HCT116 (cell line): ENCODE measurements around the gene MORN1. TPM values are rescaled to one million over a fixed set of nuclear protein-coding genes. Genes with fewer than 3 reads are reported as not detected.
A peak's percentile ranks its signal among the peaks of the same experiment; 100 is the strongest.

Source experiments
- ATAC-seq: fragments of 200-7000 bp; cut with Tn5 transposase; 2 replicates; pipeline ENCODE4 v1.9.1; 2020; ENCODE audit warnings: mild to moderate bottlenecking, moderate library complexity
- BruUV-seq: library from RNA; stranded (reverse); fragments of 400-500 nt; replicated peaks from 2 replicates; lab custom pipeline; 2021; lab: Mats Ljungman, UMichigan
- CTCF ChIA-PET: fragments of 300-600 bp; sonication (Branson Sonifier 250); formaldehyde crosslinking; loops from one replicate; lab custom pipeline; 2021; ENCODE audit warnings: antibody characterized with exemption; lab: Charles Lee
- POLR2A ChIA-PET: fragments of 300-600, 350-600 bp; sonication (Branson Sonifier 250); formaldehyde crosslinking; loops from one replicate; lab custom pipeline; 2021; ENCODE audit warnings: antibody characterized with exemption; lab: Charles Lee
- RAD21 ChIA-PET, 2 experiments: fragments of 300-600 bp; sonication (Branson Sonifier 250); formaldehyde crosslinking; loops; one replicate each; lab custom pipeline; 2023; ENCODE audit warnings: low total read pairs in 2 of 2; ENCODE audit not compliant: uncharacterized antibody in 2 of 2, unreplicated experiment in 2 of 2, low non-redundant PET in 1 of 2; lab: Charles Lee
- DNase-seq: peaks from one replicate; pipeline ENCODE4 v3.0.0-alpha.2; 2010; ENCODE audit warnings: low read depth, low spot score
- H2AFZ ChIP-seq: fragments of 200-600 bp; shearing (Covaris generic), sonication (generic); 2 replicates; pipeline ENCODE4 v1.6.1; 2017; ENCODE audit warnings: low read depth, mixed run types, mixed read lengths, antibody characterized with exemption, low read length; ENCODE audit not compliant: poor library complexity, severe bottlenecking
- H3K27ac ChIP-seq: 2 replicates; pipeline ENCODE4 v1.5.1; 2012; ENCODE audit warnings: low read depth, low read length
- H3K27me3 ChIP-seq: fragments of 200-600 bp; sonication (generic); 2 replicates; pipeline ENCODE4 v1.6.1; 2016; ENCODE audit warnings: mixed run types, low read length, mixed read lengths; ENCODE audit not compliant: insufficient read depth
- H3K36me3 ChIP-seq, 2 experiments: fragments of 200-500 bp in 1 of 2; fragments of 200-600 bp in 1 of 2; sonication (Bioruptor generic) in 1 of 2; sonication (generic) in 1 of 2; 2 replicates each; pipeline versions ENCODE4 v1.5.1 to v1.6.1; 2014 to 2016; ENCODE audit warnings: low read length in 2 of 2, inconsistent platforms in 1 of 2, mixed read lengths in 1 of 2, mixed run types in 1 of 2; ENCODE audit not compliant: insufficient read depth in 2 of 2, control insufficient read depth in 1 of 2
- H3K4me1 ChIP-seq, 2 experiments: fragments of 200-600 bp in 1 of 2; sonication (generic) in 1 of 2; 2 replicates each; pipeline versions ENCODE4 v1.5.1 to v1.6.1; 2012 to 2017; ENCODE audit warnings: low read length in 2 of 2, inconsistent platforms in 1 of 2, mild to moderate bottlenecking in 1 of 2, mixed read lengths in 1 of 2, mixed run types in 1 of 2, moderate library complexity in 1 of 2; ENCODE audit not compliant: insufficient read depth in 2 of 2, control insufficient read depth in 1 of 2
- H3K4me2 ChIP-seq: fragments of 200-600 bp; sonication (generic); 2 replicates; pipeline ENCODE4 v1.6.1; 2017; ENCODE audit warnings: mixed run types, low read length, mixed read lengths
- H3K4me3 ChIP-seq, 2 experiments: fragments of 200-600 bp in 1 of 2; sonication (generic) in 1 of 2; replicated peaks in 1 of 2; 2 replicates each; pipeline ENCODE4 v1.5.1; 2011 to 2016; ENCODE audit warnings: low read length in 2 of 2, control low read depth in 1 of 2, low read depth in 1 of 2, mild to moderate bottlenecking in 1 of 2, mixed read lengths in 1 of 2, mixed run types in 1 of 2
- H3K79me2 ChIP-seq: fragments of 200-600 bp; sonication (generic); 2 replicates; pipeline ENCODE4 v1.6.1; 2017; ENCODE audit warnings: mild to moderate bottlenecking, mixed run types, low read length, moderate library complexity, mixed read lengths; ENCODE audit not compliant: insufficient read depth
- H3K9ac ChIP-seq: fragments of 200-600 bp; sonication (generic); 2 replicates; pipeline ENCODE4 v1.6.1; 2016; ENCODE audit warnings: low read length, mixed read lengths
- H3K9me2 ChIP-seq: fragments of 200-600 bp; sonication (generic), shearing (Covaris generic); 2 replicates; pipeline ENCODE4 v1.6.1; 2017; ENCODE audit warnings: mixed run types, mild to moderate bottlenecking, moderate library complexity; ENCODE audit not compliant: insufficient read depth
- H3K9me3 ChIP-seq, 2 experiments: fragments of 200-500 bp in 1 of 2; fragments of 200-600 bp in 1 of 2; sonication (Bioruptor generic) in 1 of 2; sonication (generic) in 1 of 2; 2 replicates each; pipeline ENCODE4 v1.6.1; 2014 to 2017; ENCODE audit warnings: low read length in 2 of 2, mixed read lengths in 2 of 2, inconsistent platforms in 1 of 2, low read depth in 1 of 2, mild to moderate bottlenecking in 1 of 2, mixed run types in 1 of 2, moderate library complexity in 1 of 2; ENCODE audit not compliant: control insufficient read depth in 1 of 2, insufficient read depth in 1 of 2
- H4K20me1 ChIP-seq: fragments of 200-600 bp; sonication (generic), shearing (Covaris generic); 2 replicates; pipeline ENCODE4 v1.6.1; 2017; ENCODE audit warnings: mixed run types, mild to moderate bottlenecking, moderate library complexity; ENCODE audit not compliant: insufficient read depth
- CBX3 ChIP-seq: IDR thresholded peaks from 2 replicates; pipeline ENCODE4 v1.6.1; 2012; ENCODE audit warnings: low read depth
- CTCF ChIP-seq, 3 experiments: fragments of 200-600 bp in 1 of 3; sonication (generic) in 1 of 3; IDR thresholded peaks in 2 of 3; conservative IDR thresholded peaks in 1 of 3; 2 replicates each; pipeline ENCODE4 v1.5.1; 2012 to 2017; ENCODE audit warnings: low read depth in 2 of 3, low read length in 2 of 3, antibody characterized with exemption in 1 of 3, borderline replicate concordance in 1 of 3, control low read depth in 1 of 3, mild to moderate bottlenecking in 1 of 3, mixed read lengths in 1 of 3, mixed run types in 1 of 3, moderate library complexity in 1 of 3; ENCODE audit not compliant: insufficient read depth in 1 of 3
- EGR1 ChIP-seq: IDR thresholded peaks from 2 replicates; pipeline ENCODE4 v1.6.1; 2012; ENCODE audit warnings: low read depth
- ELF1 ChIP-seq: IDR thresholded peaks from 2 replicates; pipeline ENCODE4 v1.6.1; 2012; ENCODE audit warnings: low read depth, borderline replicate concordance
- EZH2phosphoT487 ChIP-seq: fragments of 200-600 bp; IDR thresholded peaks from 2 replicates; pipeline ENCODE4 v1.6.1; 2018; ENCODE audit warnings: antibody characterized with exemption, borderline replicate concordance
- FOSL1 ChIP-seq: IDR thresholded peaks from 2 replicates; pipeline ENCODE4 v1.6.1; 2012; ENCODE audit warnings: low read depth
- JUND ChIP-seq: IDR thresholded peaks from 2 replicates; pipeline ENCODE4 v1.6.1; 2012
- MAX ChIP-seq: IDR thresholded peaks from 2 replicates; pipeline ENCODE4 v1.6.1; 2012
- POLR2A ChIP-seq: IDR thresholded peaks from 2 replicates; pipeline ENCODE4 v1.7.0; 2011; ENCODE audit warnings: borderline replicate concordance; ENCODE audit not compliant: insufficient read depth, insufficient read length; ENCODE audit errors: extremely low read depth
- POLR2AphosphoS5 ChIP-seq: IDR thresholded peaks from 2 replicates; pipeline ENCODE4 v1.6.1; 2011; ENCODE audit warnings: mild to moderate bottlenecking, low read depth, low read length, moderate library complexity
- REST ChIP-seq: IDR thresholded peaks from 2 replicates; pipeline ENCODE4 v1.6.1; 2012; ENCODE audit warnings: low read depth
- SIN3A ChIP-seq: IDR thresholded peaks from 2 replicates; pipeline ENCODE4 v1.6.1; 2012; ENCODE audit warnings: low read depth
- SP1 ChIP-seq: IDR thresholded peaks from 2 replicates; pipeline ENCODE4 v1.6.1; 2012; ENCODE audit warnings: low read depth
- SRF ChIP-seq: IDR thresholded peaks from 2 replicates; pipeline ENCODE4 v1.6.1; 2012; ENCODE audit warnings: low read depth
- TCF7L2 ChIP-seq: IDR thresholded peaks from 2 replicates; pipeline ENCODE4 v1.7.0; 2011; ENCODE audit warnings: borderline replicate concordance, inconsistent platforms; ENCODE audit not compliant: insufficient read depth, insufficient read length; ENCODE audit errors: extremely low read depth
- ZBTB33 ChIP-seq: IDR thresholded peaks from 2 replicates; pipeline ENCODE4 v1.6.1; 2011; ENCODE audit warnings: mild to moderate bottlenecking, low read length, moderate library complexity; ENCODE audit not compliant: insufficient replicate concordance; ENCODE audit errors: extremely low read depth
- intact Hi-C: fragments of 100-400 bp; cut with micrococcal nuclease; formaldehyde crosslinking; loops from 2 replicates; pipeline ENCODE4 v1.10.0; 2022
- total RNA-seq: library from RNA; stranded (reverse); gene quantifications from one replicate; pipeline ENCODE4 v1.2.1, GENCODE V29; 2021; ENCODE audit not compliant: unreplicated experiment

MORN1 gene
- total RNA-seq, 1 experiment from 2014 or later: 21.4 TPM

GRCh38 chr1:2393471-2393877 lies 2.1 kb upstream of the MORN1 start:
- Histone ChIP-seq H3K27ac (no peak overlapping the region), H3K36me3 (peaks cover 15 to 40% of the 10 kb centered on the region in 2 experiments), H3K79me2 (peaks cover 76% of the 10 kb centered on the region), H2AFZ (no peak overlapping the region), H4K20me1 (0 out of 2 replicates have a peak, but pooled peaks cover 7% of the 10 kb centered on the region), H3K9ac (peak overlapping the region; percentile 88; the same call in 1 of the 2 replicates), H3K9me2 (no peaks in the 10 kb centered on the region), H3K4me2 (peak overlapping the region; percentile 86), H3K4me3 (no peak overlapping the region), H3K27me3 (no peaks in the 10 kb centered on the region), H3K9me3 (no peaks in the 10 kb centered on the region), H3K4me1 (peaks cover 17 to 25% of the 10 kb centered on the region in 2 experiments)
- BruUV-seq: no TSS peak
- DNase-seq (no peak), ATAC-seq (no peak)
- intact Hi-C loops: no loop called here
- POLR2A ChIA-PET: no interaction called here
- CTCF ChIA-PET: no interaction called here
- no peak for TF ChIP-seq ELF1
- no peak for TF ChIP-seq EZH2phosphoT487
- no peak for TF ChIP-seq SRF
- TF ChIP-seq SIN3A: no peak
- no peak for TF ChIP-seq TCF7L2
- no peak for TF ChIP-seq EGR1
- no peak for TF ChIP-seq POLR2AphosphoS5
- TF ChIP-seq CBX3: no peak
- TF ChIP-seq REST: no peak
- TF ChIP-seq SP1: no peak
- TF ChIP-seq CTCF (IDR thresholded peaks at IDR 0.05 in 2 of 3, conservative IDR thresholded peaks at IDR 0.05 in 1 of 3; ENCODE audit: borderline replicate concordance in 1 of 3, insufficient read depth in 1 of 3, low read depth in 2 of 3, low read length in 2 of 3): no peak
- TF ChIP-seq ZBTB33: no peak
- no peak for TF ChIP-seq MAX
- TF ChIP-seq JUND: no peak
- TF ChIP-seq FOSL1: no peak
- TF ChIP-seq POLR2A: no peak
- RAD21 ChIA-PET: no interaction called here
